ENCODE results near the gene WWOX.
A peak's percentile ranks its signal among the peaks of the same experiment; 100 is the strongest.

WWOX gene

DNA sequence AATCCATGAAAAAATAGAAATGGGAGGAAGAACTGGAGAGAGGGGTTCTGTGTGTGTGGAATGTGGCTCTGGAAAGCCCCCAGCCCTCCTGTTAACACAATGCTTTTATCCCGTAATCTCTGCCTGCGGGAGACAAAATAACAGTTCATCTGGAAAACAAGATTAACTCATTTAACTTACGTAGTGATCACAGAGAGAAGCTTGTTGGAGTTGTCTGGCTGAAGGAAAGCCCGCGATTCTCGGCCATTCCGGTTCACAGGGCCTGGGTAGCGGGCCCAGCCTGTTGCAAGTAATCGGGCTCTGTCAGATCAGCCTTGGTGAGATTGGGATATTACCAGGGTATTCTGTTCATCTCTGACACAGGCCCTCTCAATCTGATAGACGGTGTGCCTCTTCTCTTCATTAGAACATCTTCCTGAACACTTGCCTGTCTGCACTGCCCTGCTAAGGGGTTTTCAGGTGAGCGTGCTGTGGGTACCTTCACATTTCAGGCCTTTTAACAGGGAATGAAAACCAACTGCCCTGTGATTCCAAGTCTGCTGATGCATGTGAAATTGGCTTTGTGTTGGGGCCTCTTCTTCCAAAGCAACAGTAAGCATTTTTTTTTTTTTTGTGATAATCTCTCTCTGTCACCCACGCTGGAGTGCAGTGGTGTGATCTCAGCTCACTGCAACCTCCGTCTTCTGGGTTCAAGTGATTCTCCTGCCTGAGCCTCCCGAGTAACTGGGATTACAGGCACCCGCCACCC lies 609.9 kb downstream of the WWOX start:
- no peak for DNase-seq

DNA sequence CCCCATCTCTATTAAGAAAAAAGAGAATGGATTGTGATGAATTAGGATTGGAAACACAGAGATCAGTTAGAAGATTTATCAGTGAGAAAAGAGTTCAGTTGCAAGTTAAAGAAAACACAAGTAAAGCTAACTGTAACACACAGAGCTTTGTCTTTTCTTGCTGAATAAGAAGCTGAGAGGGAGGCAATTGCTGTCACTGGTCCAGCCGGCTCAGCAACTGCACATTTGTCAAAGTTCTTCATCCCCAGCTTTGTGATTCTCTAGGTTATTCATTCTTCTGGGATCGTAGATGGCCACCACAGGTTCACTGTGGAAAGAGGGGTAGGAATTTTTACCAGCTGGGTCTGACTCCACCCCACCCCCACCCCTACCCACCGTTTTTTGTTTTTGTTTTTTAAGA lies 615.7 kb downstream of the WWOX start:
- no peak for DNase-seq

DNA sequence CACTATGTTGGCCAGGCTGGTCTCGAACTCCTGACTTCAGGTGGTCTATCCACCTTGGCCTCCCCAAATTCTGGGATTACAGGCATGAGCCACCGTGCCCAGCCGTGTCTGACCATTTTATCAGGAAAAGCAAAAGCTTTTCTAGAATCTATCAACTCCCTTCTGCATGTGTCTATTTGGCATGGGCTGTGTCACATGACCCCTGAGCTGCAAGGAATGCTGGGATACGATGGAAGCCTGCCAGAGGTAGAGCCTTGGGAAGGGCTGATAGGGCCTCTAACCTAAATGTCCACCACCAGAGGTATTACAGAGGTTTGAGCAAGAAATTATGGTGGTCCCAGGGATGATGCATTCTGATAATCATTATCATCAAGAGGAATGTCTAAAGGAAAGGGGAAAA lies 616.2 kb downstream of the WWOX start:
- no peak for DNase-seq

DNA sequence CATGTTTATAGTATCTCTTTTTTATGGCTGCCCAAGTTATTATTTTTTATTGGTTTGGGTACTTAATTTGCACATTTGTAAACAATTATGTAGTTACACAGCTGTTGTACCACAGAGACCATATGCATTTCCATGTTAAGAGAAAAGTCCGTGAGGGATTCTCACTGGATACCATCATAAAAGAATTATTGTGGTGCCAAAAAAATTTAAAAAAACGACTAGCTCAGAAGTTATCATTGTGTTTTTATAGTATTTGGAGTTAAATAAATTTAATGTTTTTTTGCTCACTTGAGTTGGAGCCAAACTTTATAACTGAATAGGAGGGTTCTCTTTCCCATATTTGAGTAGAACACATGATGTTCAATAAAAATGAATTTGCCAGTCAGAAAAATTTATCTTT lies 618.7 kb downstream of the WWOX start:
- DNase-seq = no peak

DNA sequence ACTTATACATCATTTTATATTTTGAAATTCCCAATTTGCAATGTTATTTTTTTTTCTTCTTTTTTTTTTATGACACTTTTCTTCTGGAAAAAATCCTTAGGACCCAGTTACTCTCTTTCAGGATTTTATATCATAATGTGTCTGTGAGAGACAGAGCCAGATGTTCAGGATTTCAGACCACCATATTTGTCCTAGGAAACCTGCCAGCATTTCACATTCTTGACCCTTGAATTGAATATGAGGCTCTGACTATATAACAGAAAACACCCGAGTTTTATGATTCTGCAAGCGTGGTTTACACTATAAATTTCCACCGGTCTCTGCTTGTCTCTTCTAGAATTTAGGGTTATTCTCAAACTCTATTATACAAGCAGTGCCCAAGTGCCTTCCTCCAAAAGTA lies 621.0 kb downstream of the WWOX start:
- no peak for DNase-seq

DNA sequence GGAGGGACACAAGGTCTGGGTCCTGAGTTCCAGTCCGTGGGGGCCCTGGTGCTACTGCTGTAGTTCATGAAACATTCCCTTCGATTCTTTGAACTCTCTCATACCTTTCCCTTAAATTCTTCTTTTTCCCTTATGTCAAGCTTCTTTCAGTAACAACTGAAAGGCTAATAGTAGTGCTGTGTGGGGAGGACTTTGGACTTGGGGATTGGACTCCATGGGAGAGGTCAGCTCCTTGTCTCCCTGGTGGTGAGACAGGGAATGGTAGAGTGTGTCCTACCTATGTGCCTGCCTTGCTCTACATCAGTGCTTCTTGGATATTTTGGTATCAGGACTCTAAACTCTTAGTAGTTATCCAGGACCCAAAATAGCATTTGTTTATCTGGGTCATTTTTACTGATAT lies 628.1 kb downstream of the WWOX start:
- DNase-seq = no peak

DNA sequence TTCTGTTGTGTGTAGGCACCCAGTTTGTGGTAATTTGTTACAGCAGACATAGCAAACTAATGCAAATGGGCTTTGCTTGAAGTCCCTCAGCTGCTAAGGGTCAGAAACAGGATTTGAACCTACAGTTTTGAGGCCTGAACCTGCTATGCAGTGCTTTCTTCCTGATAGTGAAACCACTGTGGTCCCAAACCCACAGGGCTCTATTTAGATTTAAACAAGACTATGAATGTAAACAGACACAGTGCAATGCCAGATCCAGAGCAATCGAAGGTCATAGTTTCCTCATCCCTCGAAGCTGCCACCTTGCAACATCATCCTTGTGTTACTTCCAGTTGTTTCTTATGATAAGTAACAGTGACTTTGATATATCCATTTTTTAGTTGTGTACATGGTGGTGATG lies 630.2 kb downstream of the WWOX start:
- DNase-seq = no peak

DNA sequence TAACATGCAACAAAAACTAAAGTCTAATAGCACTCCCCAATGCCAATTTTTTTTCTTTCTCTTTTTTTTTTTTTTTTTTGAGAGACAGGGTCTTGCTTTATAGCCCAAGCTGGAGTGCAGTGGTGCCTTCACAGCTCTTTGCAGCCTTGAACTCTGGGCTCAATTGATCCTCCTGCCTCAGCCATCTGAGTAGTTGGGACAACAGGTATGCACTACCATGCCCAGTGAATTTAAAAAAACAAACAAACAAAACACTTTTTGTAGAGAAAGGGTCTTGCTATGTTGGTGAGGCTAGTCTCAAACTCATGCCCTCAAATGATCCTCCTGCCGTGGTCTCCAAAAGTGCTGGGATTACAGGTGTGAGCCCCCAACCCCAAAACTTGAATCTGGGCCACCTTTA lies 632.3 kb downstream of the WWOX start:
- no peak for DNase-seq

DNA sequence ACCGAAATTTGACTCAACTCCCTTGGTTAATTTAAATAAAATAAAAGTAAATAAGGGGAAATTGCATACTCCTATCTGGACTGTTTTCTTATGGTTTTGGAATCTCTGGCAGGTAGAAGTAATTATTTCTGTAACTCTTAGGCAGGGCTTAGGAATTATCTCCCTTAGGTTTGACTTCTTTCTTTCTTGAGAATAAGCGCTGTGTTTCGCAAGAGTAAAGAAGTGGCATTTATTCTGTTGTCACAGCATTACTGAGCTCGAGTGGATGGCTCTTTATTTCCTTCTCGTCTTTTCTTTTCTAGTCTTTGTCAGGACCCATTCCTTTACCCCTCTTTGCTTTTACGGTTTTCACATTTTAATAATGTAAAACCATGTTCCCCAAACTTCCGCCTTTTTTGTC lies 633.2 kb downstream of the WWOX start:
- DNase-seq = no peak

DNA sequence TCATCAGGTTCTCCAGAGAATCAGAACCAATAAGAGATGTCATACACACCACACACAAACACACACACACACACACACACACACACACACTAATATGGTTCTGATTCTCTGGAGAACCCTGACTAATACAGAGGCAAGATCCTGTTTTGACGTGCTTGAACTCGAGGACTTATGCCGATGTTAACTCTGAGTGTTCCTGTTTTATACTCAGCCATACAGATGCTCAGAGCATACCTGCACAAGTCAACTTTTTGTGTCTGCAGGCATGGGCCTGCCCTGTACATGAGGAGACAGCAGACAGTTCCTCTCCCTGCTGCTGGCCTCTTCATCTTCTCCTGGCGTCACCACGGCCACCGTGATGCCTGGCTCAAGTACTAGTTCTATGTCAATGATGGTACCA lies 635.9 kb downstream of the WWOX start:
- no peak for DNase-seq

DNA sequence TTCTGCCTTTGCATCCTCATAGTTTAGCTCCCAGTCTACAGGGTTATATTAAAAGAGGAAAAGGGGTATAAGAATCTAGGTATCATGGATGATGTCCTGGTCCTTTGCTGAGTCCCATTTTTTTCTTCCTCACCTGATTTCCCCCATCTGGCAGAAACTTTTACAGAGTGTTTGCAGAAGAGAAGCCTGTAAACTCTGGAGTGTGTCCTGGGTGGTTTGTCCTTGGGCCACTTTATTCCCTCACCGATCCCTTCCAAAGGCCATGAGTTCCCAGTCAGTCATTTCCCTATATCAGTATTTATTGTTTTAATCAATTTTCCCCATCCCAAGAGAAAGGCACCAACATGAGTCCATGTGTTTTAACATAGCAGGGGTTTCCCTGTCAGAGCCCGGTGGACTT lies 638.2 kb downstream of the WWOX start:
- DNase-seq = no peak

DNA sequence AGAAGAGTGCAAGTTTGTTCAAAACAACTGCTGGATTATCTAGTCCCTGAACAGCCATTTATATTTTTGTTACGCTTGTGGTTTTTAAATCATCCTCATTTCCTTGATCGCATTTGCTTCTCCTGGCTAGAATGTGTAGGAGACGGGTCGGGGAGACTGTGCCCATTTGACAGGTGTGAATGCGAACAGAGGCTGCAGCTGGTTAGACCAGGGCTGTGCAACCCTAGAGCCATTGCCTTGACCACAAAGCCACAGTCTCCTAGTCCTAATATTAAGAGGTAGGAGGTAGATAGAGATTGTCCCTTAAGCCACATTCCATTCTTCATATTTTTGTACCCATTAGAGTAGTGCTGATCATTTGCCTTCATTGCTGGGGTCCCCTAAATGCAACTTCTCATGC lies 639.1 kb downstream of the WWOX start:
- no peak for DNase-seq

DNA sequence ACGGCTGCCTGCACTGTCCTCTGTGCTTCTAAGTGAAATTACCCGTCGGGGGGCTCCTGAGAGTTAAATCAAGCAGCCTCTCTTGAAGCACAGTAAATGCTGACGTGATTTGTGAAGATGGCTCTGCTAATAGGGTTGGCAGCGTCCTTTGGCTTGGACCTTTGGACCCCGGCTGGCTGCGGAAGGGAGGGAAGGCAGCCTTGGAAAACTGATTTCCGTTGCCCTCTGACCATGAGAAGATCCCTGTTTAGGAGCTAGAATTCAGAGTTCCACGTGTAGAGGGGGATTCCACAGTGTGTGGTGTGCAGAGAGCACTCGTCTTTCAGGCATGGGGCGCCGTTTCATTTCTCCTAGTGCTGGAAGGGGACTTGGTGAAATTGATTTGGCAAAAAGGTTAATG lies 640.8 kb downstream of the WWOX start:
- DNase-seq = no peak

DNA sequence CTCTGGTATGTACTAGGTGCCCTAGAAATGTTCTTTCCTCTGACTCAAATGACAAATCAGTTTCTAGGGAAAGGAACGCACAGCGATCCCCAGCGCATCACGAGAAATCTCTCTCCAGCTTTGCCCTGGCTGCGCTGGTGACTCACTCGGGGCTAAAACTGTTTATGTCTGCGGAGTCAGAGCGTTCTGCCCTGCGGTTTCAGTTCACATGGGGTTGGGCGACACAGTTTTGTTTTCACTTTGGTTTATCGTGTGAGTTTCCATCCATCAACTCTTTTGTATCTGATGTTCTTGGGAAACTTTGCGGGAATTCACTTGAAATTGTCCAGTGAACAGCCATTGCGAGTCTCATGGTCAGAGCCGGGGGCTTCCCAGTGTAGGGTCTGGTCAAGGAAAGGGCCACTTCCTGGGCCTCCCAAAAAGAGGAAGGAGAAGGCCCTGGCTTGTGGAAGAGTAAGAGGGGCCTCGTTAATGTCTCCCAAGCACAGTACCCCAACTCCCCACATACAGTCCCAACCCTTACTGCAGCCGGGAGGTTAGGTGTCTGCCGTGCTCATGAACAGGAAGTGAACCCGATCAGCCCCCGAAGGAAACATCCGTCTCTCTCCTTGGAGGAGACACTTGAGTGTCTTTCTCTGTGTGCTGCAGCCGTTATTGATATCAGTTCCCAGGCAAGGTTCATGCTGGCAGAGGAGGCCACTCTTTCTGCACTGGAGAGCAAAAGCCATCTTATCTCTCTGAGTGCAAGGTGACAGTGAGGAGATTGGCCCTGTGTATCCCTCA lies 643.2 kb downstream of the WWOX start:
- peak; percentile 81 to 89 for DNase-seq

DNA sequence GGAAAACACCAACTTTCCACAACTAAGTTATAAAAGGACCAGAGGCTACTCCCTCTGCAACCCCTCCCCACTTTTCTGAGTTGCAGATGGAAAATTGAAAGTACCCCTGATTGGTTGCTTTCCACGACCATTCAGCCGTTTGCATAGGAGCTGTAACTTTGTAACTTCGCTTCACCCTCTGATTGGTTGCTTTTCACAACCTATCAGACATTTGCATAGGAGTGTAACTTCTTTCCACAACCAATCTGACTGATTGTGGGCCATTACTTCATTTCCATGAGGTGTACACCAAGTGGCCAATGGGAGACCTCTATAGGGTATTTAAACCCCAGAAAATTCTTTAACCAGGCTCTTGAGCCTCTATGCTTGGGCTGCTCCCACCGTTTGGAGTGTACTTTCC lies 644.1 kb downstream of the WWOX start:
- no peak for DNase-seq

DNA sequence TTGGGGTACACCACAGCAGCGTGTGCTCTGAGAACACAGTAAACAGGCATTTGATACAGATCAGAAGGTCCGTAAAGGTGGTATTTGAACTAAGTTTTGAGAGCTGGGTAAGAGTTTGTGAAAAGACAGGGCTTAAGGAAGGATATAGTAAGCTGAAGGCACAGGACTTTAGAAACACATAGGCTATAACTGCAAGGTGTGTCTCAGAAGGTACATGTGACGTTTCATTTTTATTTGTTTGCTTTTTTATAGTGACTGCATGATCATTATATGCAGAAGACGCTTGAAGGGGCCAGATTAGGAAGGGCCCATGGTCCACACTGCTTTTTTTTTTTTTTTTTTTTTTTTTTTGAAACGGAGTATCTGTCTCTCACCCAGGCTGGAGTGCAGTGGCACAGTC lies 644.6 kb downstream of the WWOX start:
- no peak for DNase-seq

DNA sequence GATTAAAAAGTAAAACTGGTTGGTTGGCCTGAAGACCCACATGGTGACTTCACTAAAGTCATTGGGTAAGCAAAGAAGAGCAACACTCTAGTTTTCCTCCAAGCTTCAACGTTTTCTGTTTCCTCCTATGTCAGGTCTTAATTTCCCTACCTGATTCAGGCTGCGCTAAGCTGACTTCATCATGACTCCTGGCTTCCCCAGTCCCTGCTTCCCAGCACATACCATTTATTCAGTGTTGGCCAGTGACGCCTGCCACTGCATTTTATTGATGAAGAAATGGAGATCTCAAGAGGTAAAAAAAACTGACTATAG lies 645.3 kb downstream of the WWOX start:
- DNase-seq = no peak

DNA sequence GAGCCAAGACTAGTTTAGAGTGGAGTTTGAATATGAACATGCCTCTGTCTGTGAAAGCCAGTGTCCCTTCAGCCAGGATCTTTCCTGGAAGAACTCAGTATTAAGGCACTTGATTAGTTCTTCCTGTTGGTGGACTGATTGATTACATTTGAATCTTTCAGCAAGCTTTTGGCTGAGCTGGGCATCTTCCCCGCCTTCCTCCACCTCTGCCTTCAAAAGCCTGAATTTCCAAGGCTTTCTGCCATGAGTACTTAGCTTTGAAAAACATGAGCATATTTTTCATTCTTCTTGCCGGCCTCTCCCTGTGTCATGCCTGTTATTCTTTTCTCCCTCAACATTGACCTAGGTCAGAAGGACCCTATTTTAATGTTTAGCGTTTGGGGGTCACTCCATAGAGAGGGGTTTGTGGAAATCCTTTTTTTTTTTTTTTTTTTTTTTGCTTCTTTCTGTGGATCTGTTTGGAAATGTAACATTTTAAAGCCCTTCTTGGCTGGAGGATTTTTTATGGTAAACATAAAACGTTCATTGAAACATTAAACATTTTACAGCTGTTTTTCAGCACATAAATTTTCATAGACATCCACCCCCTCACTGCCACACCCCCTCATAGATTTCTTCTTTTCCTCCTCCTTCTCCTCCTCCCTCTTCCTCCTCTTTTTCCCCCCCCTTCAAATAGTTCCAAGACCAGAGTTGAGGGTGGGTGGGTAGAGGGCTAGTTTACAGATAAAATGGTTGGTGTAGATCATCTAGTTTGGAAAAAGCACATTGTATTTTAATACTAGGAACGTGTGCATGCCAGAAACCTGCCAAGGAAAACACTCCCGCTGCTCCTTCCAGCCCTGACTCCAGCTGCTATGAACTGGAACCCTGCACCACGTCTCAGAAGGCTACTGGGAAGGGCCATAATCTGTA lies 645.9 kb downstream of the WWOX start:
- DNase-seq = no peak

DNA sequence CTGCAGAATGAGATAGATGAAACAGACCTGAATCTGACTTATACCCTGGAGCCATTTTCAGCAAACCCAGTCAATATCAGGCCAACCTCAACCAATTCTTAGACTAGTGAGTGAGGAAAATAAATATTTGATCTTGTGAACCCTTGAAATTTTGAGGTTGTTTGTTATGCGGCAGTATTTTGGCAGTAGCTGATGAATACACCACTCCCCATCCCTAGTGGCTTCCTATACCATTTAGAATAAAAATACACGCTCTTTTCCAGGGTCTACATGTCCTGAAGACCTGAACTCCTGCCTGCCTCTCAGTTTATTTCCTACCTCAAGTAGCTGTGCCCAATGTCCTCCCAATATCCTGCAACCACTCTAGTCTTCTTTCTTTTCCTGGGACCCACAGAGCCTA lies 647.3 kb downstream of the WWOX start:
- DNase-seq = no peak

DNA sequence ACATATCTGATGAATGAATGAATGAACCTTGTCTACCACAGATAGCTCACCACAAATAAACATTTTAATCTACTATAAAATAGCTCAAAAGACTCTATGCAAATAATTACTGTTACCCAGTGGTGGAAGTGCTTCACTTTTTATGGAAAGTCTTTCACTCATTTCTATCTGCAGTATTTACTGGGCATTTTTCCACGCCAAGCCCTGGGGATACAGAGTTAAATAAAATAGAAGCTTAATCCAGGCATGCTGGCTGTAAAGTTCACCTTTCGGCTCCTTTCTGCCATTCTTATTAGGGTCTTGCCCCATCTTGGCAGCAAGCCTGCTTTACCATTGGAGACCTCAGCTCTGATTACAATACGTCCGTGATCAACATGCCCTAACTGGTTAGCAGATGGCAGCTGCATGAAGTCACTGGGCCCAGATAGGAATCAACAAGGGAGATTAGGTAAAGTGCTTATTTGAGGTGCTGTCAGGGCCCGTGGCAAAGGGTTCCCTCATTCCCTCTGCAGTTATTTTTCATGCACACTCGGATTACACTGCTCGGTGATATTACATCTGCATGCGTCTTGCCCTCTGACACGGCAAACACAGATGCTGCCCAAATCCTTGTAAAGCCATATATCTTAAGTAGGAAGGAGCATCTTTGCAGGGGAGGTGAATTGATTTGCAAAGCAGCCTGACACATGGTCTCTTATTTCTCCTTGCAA lies 648.9 kb downstream of the WWOX start:
- DNase-seq = no peak

DNA sequence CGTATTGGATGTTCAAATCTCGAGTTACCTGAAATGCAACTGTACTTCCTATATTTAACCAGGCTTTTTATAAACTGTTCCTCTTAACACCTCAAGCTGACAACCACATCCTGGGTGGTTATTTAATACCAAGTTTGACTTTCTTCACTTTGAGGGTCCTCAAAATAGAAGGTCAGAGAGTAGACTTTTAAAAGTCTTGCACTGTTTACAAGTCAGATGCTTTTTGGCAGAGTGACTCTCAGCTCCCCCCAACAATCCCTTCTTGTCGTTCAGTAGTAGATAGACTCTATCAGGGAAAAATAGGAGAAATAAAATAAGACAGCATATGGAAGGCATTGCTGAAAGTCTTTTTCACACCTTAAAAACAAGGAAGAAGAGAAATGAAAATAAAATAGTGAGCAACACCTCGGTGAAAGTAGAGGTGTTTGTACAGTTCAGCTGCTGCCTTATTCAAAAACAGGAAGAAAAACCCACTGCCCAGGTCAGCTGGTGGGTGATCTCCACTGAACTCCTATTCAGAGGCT lies 650.4 kb downstream of the WWOX start:
- no peak for DNase-seq

DNA sequence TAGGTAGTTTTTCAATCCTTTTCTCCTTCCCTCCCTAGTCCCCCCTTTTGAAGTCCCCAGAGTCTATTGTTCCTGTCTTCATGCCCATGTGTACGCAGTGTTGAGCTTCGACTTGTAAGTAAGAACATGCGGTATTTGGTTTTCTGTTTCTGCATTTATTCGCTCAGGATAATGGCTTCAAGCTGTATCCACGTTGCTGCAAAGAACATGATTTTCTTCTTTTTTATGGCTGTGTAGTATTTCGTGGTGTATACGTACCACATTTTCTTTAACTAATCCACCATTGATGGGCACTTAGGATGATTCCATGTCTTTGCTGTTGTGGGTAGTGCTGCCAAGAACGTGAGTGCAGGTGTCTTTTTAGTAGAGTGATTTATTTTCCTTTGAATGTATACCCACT lies 651.2 kb downstream of the WWOX start:
- DNase-seq = no peak

DNA sequence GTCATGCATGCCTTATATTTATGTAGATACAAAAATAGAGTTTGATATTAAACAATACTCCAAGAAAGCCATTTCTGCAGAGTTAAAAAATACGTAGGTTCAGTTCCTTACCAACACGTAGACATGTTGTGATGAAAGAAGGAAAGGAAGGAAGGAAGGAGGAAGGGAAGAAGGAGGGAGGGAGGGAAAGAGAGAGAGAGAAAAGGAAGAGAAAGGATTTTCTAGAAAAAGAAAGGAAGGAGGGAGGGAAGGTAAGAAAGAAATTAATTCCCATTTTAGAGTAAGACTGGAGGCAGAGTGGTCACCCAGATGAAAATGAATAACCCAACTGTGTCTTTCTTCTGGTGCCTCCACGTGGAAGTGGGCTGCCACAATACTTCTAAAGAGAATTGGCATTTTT lies 652.1 kb downstream of the WWOX start:
- DNase-seq = no peak
